ENCODE results near the gene HK1.

GRCh38 chr10:69416695-69417094 is 138.4 kb downstream of the HK1 start, which contains the start of gene TACR2:
- TF ChIP-seq CTCF (IDR thresholded peaks at IDR 0.05) (no peak), POLR2A (IDR thresholded peaks at IDR 0.05) (no peak)
